Measurements from ENCODE around the gene TAS2R60. TPM values are rescaled to one million over a fixed set of nuclear protein-coding genes. Genes with fewer than 3 reads are reported as not detected.

Gene TAS2R60
- total and polyA plus RNA-seq, 2 of the 4 experiments (the other 2 are of a cell fraction) = not detected

- H2BK20ac ChIP-seq (ENCODE audit: low read depth, low read length) = no peak within 1 kb of the TSS
- H3K27ac ChIP-seq (ENCODE audit: insufficient read depth, low read length) = no peak within 1 kb of the TSS
- in situ Hi-C loops (cut with MboI; ENCODE audit: low sequenced_read_pairs) (no loop called here), intact Hi-C loops (cut with micrococcal nuclease) (no loop called here), dilution Hi-C loops (cut with HindIII; ENCODE audit: low sequenced_read_pairs, unreplicated experiment) (no loop called here)
- DNase-seq (no peak), ATAC-seq (ENCODE audit: low read depth) (no peak)
- H4K91ac ChIP-seq (ENCODE audit: insufficient read depth, low read depth, low read length) = no peak within 1 kb of the TSS
- H3K9ac ChIP-seq (ENCODE audit: low read depth, low read length) = no peak within 1 kb of the TSS
- H3K23ac ChIP-seq (ENCODE audit: low read depth, low read length) = no peak within 1 kb of the TSS
- H3K9me3 ChIP-seq (ENCODE audit: control insufficient read depth, insufficient read depth, low read length) = no peaks in the 10 kb centered on the region
- no peaks in the 10 kb centered on the region for H4K20me1 ChIP-seq (ENCODE audit: insufficient read depth, low read length)
- CTCF ChIA-PET = no interaction called here
- H3K4me1 ChIP-seq (ENCODE audit: control insufficient read depth, insufficient read depth, low read length) = no peaks in the 10 kb centered on the region
- H2BK5ac ChIP-seq (ENCODE audit: low read depth, low read length, poor library complexity, severe bottlenecking) = no peak within 1 kb of the TSS
- POLR2A ChIA-PET (ENCODE audit: unreplicated experiment) = no interaction called here
- no peak within 1 kb of the TSS for H4K5ac ChIP-seq (ENCODE audit: low read depth, low read length)
- peak within 1 kb of the TSS; percentile 29 for H2AFZ ChIP-seq (replicated peaks; ENCODE audit: low read length, poor library complexity)
- H3K36me3 ChIP-seq (ENCODE audit: control insufficient read depth, insufficient read depth, low read length) = no peaks in the 10 kb centered on the region
- H3K4me2 ChIP-seq (ENCODE audit: low read depth, low read length) = no peak within 1 kb of the TSS
- no peaks in the 10 kb centered on the region for H3K27me3 ChIP-seq (ENCODE audit: control insufficient read depth, insufficient read depth, low read length)
- H3K9me1 ChIP-seq (ENCODE audit: insufficient read depth, low read length) = no peaks in the 10 kb centered on the region
- no peak for TF ChIP-seq RCOR1 (IDR thresholded peaks at IDR 0.05; ENCODE audit: insufficient replicate concordance, low read length)
- H3K14ac ChIP-seq (replicated peaks; ENCODE audit: low read depth, low read length) = no peak within 1 kb of the TSS
- H3K79me1 ChIP-seq (ENCODE audit: low read depth in 1 of 2, low read length in 2 of 2) = no peaks in the 10 kb centered on the region
- no peak within 1 kb of the TSS for H2AK9ac ChIP-seq (replicated peaks; ENCODE audit: low read depth, low read length, poor library complexity)
- no peak within 1 kb of the TSS for H3K4ac ChIP-seq (ENCODE audit: low read depth, low read length)
- BruUV-seq (replicated peaks) = no TSS peak
- H3K4me3 ChIP-seq (ENCODE audit: insufficient read depth, low read depth, low read length) = no peak within 1 kb of the TSS
- 92% methylated on average over 2 of the region's 10 CpGs; no CpG with 5 or more reads in 1 of the 2 experiments for WGBS, 2 experiments (ENCODE audit: extremely low coverage in 2 of 2, insufficient read length in 1 of 2)
- H2AK5ac ChIP-seq (ENCODE audit: low read depth, low read length) = no peak within 1 kb of the TSS
- H3K18ac ChIP-seq (ENCODE audit: low read depth, low read length) = no peak within 1 kb of the TSS
- no peak within 1 kb of the TSS for H3K56ac ChIP-seq (ENCODE audit: extremely low read depth, insufficient read depth, low read length)
- no peak within 1 kb of the TSS for H4K8ac ChIP-seq (ENCODE audit: low read depth in 2 of 2, low read length in 2 of 2)
- H2BK120ac ChIP-seq (ENCODE audit: low read depth, low read length) = 0 out of 2 replicates have a peak within 1 kb of the TSS, but pooled peaks have one; percentile 15
- no peak within 1 kb of the TSS for H2BK15ac ChIP-seq (ENCODE audit: low read depth, low read length)
Measured at GRCh38 chr7:143477501-143478150, 34.4 kb downstream of the TAS2R60 start, which contains the start of gene TAS2R41. Gene TAS2R41, plus strand, starts transcription at chr7:143477873. Its CDS starts 0 bp downstream, at chr7:143477873.

Data from IMR-90 (cell line).